GM12878 (cell line): ENCODE results near the gene NAA15. TPM values are rescaled to one million over a fixed set of nuclear protein-coding genes. Genes with fewer than 3 reads are reported as not detected.

Source experiments
- ATAC-seq: fragments of 200-7000 bp; cut with Tn5 transposase; 3 replicates; pipeline ENCODE4 v1.9.1; 2020; ENCODE audit warnings: mild to moderate bottlenecking, moderate library complexity
- BruUV-seq: library from RNA; stranded (reverse); fragments of 400-500 nt; replicated peaks from 2 replicates; lab custom pipeline; 2021; lab: Mats Ljungman, UMichigan
- CTCF ChIA-PET: fragments of 300-600 bp; sonication (Branson Sonifier 250); formaldehyde crosslinking; extraction: SDS; loops from one replicate; lab custom pipeline; 2021; ENCODE audit warnings: inconsistent platforms; lab: Yijun Ruan, JAX
- POLR2A ChIA-PET: fragments of 350-600 bp; formaldehyde crosslinking; extraction: SDS; loops from one replicate; lab custom pipeline; 2021; ENCODE audit warnings: inconsistent platforms; lab: Charles Lee
- RAD21 ChIA-PET: fragments of 300-600 bp; sonication (Branson Sonifier 250); formaldehyde crosslinking; loops from one replicate; lab custom pipeline; 2023; ENCODE audit warnings: antibody characterized with exemption; ENCODE audit not compliant: unreplicated experiment; lab: Charles Lee
- SMC1A ChIA-PET: fragments of 300-600 bp; sonication (Branson Sonifier 250); formaldehyde crosslinking; loops from one replicate; lab custom pipeline; 2023; ENCODE audit not compliant: unreplicated experiment, uncharacterized antibody; lab: Charles Lee
- DNase-seq: peaks from one replicate; pipeline ENCODE4 v3.0.0-alpha.2; 2011; ENCODE audit warnings: low read depth, low spot score
- FAIRE-seq: peaks from 3 replicates; lab custom pipeline; 2011; peaks lifted over from hg19 to GRCh38; lab: Jason Lieb, UNC
- H2AFZ ChIP-seq: 2 replicates; pipeline ENCODE4 v1.6.0; 2011; ENCODE audit warnings: low read depth, low read length, control low read depth; ENCODE audit not compliant: control insufficient read depth
- H3K27ac ChIP-seq: 2 replicates; pipeline ENCODE4 v1.5.1; 2011; ENCODE audit warnings: control low read depth; ENCODE audit not compliant: control insufficient read depth, insufficient read depth
- H3K27me3 ChIP-seq, 2 experiments: replicated peaks in 1 of 2; 2 replicates each; pipeline versions ENCODE4 v1.6.0 to v1.6.1; 2011; ENCODE audit warnings: low read length in 1 of 2; ENCODE audit not compliant: control insufficient read depth in 2 of 2, insufficient read depth in 2 of 2
- H3K36me3 ChIP-seq, 2 experiments: 2 replicates each; pipeline ENCODE4 v1.5.1; 2011; ENCODE audit warnings: low read length in 1 of 2; ENCODE audit not compliant: control insufficient read depth in 2 of 2, insufficient read depth in 2 of 2
- H3K4me1 ChIP-seq: 2 replicates; pipeline ENCODE4 v1.6.1; 2011; ENCODE audit warnings: mild to moderate bottlenecking, low read length, moderate library complexity, mixed read lengths; ENCODE audit not compliant: control insufficient read depth, insufficient read depth
- H3K4me2 ChIP-seq: 2 replicates; pipeline ENCODE4 v1.6.0; 2011; ENCODE audit warnings: control low read depth; ENCODE audit not compliant: control insufficient read depth, insufficient read depth
- H3K4me3 ChIP-seq: fragments of 200-600 bp; sonication (generic); 2 replicates; pipeline ENCODE4 v1.5.1; 2016
- H3K79me2 ChIP-seq: 2 replicates; pipeline ENCODE4 v1.6.0; 2011; ENCODE audit warnings: low read length; ENCODE audit not compliant: control insufficient read depth, insufficient read depth
- H3K9ac ChIP-seq: 2 replicates; pipeline ENCODE4 v1.8.0; 2011; ENCODE audit warnings: low read length, control low read depth, mixed read lengths; ENCODE audit not compliant: control insufficient read depth, insufficient read depth
- H3K9me3 ChIP-seq: replicated peaks from 3 replicates; pipeline ENCODE4 v1.5.1; 2011; ENCODE audit warnings: mild to moderate bottlenecking, low read length; ENCODE audit not compliant: control insufficient read depth, insufficient read depth
- H4K20me1 ChIP-seq: 2 replicates; pipeline ENCODE4 v1.6.0; 2011; ENCODE audit not compliant: control insufficient read depth, insufficient read depth
- DPF2 ChIP-seq: fragments of 450-650 bp; IDR thresholded peaks from 2 replicates; pipeline ENCODE4 v1.6.1; 2017; ENCODE audit warnings: mild to moderate bottlenecking
- EED ChIP-seq: sonication (generic); IDR thresholded peaks from 2 replicates; pipeline ENCODE4 v1.6.1; 2016; ENCODE audit warnings: antibody characterized with exemption, low read depth
- GABPA ChIP-seq: IDR thresholded peaks from 2 replicates; pipeline ENCODE4 v1.6.1; 2014; ENCODE audit warnings: antibody characterized with exemption, low read depth, mild to moderate bottlenecking, inconsistent platforms
- HDAC2 ChIP-seq: fragments of 200-600 bp; sonication (generic); IDR thresholded peaks from 2 replicates; pipeline ENCODE4 v1.6.1; 2017
- NKRF ChIP-seq: fragments of 450-650 bp; conservative IDR thresholded peaks from 2 replicates; pipeline ENCODE4 v1.6.1; 2017; ENCODE audit warnings: mild to moderate bottlenecking, moderate library complexity
- NR2C1 ChIP-seq: fragments of 450-650 bp; IDR thresholded peaks from 2 replicates; pipeline ENCODE4 v1.6.1; 2017; ENCODE audit warnings: antibody characterized with exemption, mild to moderate bottlenecking, moderate library complexity
- PML ChIP-seq: IDR thresholded peaks from 2 replicates; pipeline ENCODE4 v1.6.1; 2012; ENCODE audit warnings: low read length, inconsistent platforms
- POLR2A ChIP-seq: IDR thresholded peaks from 2 replicates; pipeline ENCODE4 v1.6.1; 2011; ENCODE audit warnings: low read depth, mild to moderate bottlenecking, low read length
- POLR2AphosphoS5 ChIP-seq: IDR thresholded peaks from 2 replicates; pipeline ENCODE4 v1.6.1; 2011; ENCODE audit warnings: mild to moderate bottlenecking, low read length, inconsistent platforms
- RELA ChIP-seq: fragments of 450-650 bp; IDR thresholded peaks from 2 replicates; pipeline ENCODE4 v1.8.0; 2014; ENCODE audit warnings: borderline replicate concordance; ENCODE audit not compliant: partially characterized antibody
- RFX5 ChIP-seq: IDR thresholded peaks from 2 replicates; pipeline ENCODE4 v1.6.1; 2011; ENCODE audit warnings: low read depth, low read length, improper control_type of control experiment
- WGBS: methylation state at CpG from one replicate; pipeline ENCODE4 v1.1.6; 2016; ENCODE audit warnings: low lambda C conversion rate; ENCODE audit not compliant: insufficient replicate concordance, insufficient coverage; ENCODE audit errors: missing lambda C conversion rate; 5-methylcytosine and 5-hydroxymethylcytosine counted together
- in situ Hi-C: fragments of 300-500 bp; cut with MboI; formaldehyde crosslinking; loops from 9 replicates; pipeline ENCODE4 v1.14.3; 2018; ENCODE audit warnings: mixed read lengths
- intact Hi-C: fragments of 100-400 bp; cut with micrococcal nuclease; formaldehyde crosslinking; loops from one replicate; pipeline ENCODE4 v1.14.2; 2022; ENCODE audit not compliant: unreplicated experiment
- polyA plus RNA-seq, 11 experiments: library from polyadenylated mRNA; depleted of rRNA in 4 of 11; unstranded in 6 of 11; stranded (reverse) in 5 of 11; fragments of >200 nt; fragmentation: Nextera tagmentation in 4 of 11; fragmentation: Illumina TruSeq in 1 of 11; extraction: Ambion mirVana in 4 of 11; extraction: Trizol in 1 of 11; gene quantifications; 1 replicate in 1 of 11; 2 replicates in 10 of 11; pipeline versions ENCODE4 v1.2.1 to v1.2.3, GENCODE V29; 2011 to 2016; ENCODE audit warnings: inconsistent platforms in 2 of 11, missing spikeins in 2 of 11, low read depth in 1 of 11
- total RNA-seq, 4 experiments: library from RNA; depleted of rRNA in 3 of 4; stranded (reverse); fragments of >200 nt in 3 of 4; fragmentation: Illumina TruSeq in 1 of 4; extraction: Trizol in 1 of 4; gene quantifications; 2 replicates each; pipeline versions ENCODE4 v1.2.1 to v1.2.3, GENCODE V29; 2013 to 2021
- TF ChIP-seq, protein P1 (sequence below): IDR thresholded peaks from 2 replicates; pipeline ENCODE4 v1.6.1; 2011; ENCODE audit warnings: low read depth, mild to moderate bottlenecking, low read length, moderate library complexity, borderline replicate concordance; ENCODE audit errors: extremely low read depth
- TF ChIP-seq, protein P2 (sequence below): fragments of 450-650 bp; IDR thresholded peaks from 2 replicates; pipeline ENCODE4 v1.6.1; 2014; ENCODE audit warnings: mild to moderate bottlenecking
- TF ChIP-seq, protein P3 (sequence below): fragments of 450-650 bp; IDR thresholded peaks from 2 replicates; pipeline ENCODE4 v1.6.1; 2017; ENCODE audit warnings: mild to moderate bottlenecking, moderate library complexity

NAA15 gene
- total and polyA plus RNA-seq, 10 of the 15 experiments (the other 5 are each of a cell fraction or from before 2014, with no cell fraction given), result 24.3 to 93.1 (median 51.9) TPM

DNA sequence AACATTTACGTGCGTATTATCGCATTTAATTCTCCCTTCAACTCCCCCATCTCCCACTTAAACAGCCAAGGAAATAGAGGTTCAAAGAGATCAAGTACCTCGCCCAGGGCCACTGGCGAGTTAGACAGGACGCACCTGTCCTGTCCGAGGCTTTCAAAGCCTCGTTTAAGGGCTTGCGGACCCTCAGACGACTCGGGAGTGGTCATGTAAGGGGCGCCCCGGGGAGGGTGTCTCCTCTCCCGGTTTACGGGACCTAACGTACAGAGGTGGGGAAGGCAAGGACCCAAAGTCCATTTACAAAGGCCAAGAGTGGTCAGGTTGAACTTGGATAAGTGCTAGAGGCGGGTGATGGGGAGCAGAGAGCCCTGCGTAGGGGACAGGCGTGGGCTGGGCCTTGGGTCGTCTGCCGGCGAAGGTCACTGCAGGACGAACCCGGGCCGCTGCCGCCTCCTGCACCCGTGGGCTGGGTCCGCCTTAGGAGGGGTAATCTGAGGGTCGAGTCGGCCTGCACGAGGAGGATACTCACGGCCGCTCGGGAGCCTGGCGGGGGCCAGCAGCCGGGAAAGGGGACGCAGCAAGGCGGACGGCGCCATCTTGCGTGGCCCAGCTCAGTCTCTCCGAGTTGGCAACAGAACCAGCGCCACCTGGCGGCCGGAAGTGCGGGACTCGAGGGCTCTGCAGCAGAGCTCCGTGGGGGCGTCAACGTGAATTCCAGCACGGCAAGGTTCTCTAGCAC, 5.9 kb upstream of the NAA15 start:
- Histone ChIP-seq H3K9ac (peak overlapping the region; percentile 95), H2AFZ (peak overlapping the region; percentile 97), H3K4me3 (peak overlapping the region; percentile 93), H3K4me2 (peak overlapping the region; percentile 68), H3K9me3 (no peaks in the 10 kb centered on the region), H3K36me3 (peaks cover 0 to 4% of the 10 kb centered on the region in 2 experiments; a peak in 1 of 4 replicates), H3K27ac (peak overlapping the region; percentile 94), H4K20me1 (no peaks in the 10 kb centered on the region), H3K4me1 (peaks cover 16% of the 10 kb centered on the region; the same call in 1 of the 2 replicates), H3K27me3 (no peaks in the 10 kb centered on the region), H3K79me2 (peaks cover 12% of the 10 kb centered on the region)
- FAIRE-seq, result peak; percentile 70
- ChIA-PET POLR2A (interaction anchor here (0.5 to 3.1 kb wide), 12 partner anchors 10 to 277 kb away, joined by 3 to 11 read pairs (median 5); partner anchors contain the start of gene ELF2), RAD21 (interaction anchor here (0.6 to 4.2 kb wide), 32 partner anchors 13 to 265 kb away, joined by 3 to 32 read pairs (median 4); partner anchors contain the start of gene ELF2), SMC1A (interaction anchor here (0.7 to 3.9 kb wide), 38 partner anchors 10 to 264 kb away, joined by 3 to 28 read pairs (median 5); partner anchors contain the start of gene ELF2), CTCF (interaction anchor here (0.6 to 4.1 kb wide), 52 partner anchors 10 to 280 kb away, joined by 3 to 53 read pairs (median 5); partner anchors contain the start of genes MGARP and NOCT)
- intact Hi-C loops (loop anchor here (1.0 to 2.0 kb wide), 5 partner anchors 29 to 265 kb away; no protein-coding TSS in a partner anchor), in situ Hi-C loops (loop anchor here (5.0 kb wide), 2 partner anchors 108 to 263 kb away; no protein-coding TSS in a partner anchor)
- WGBS, result under 1% methylated on average over 51 of the region's 51 CpGs
- DNase-seq, result peak; percentile 56
- TSS peak; percentile 80 for BruUV-seq
- peak; percentile 97 for ATAC-seq
- TF ChIP-seq RELA, result peak; percentile 19
- TF ChIP-seq RFX5, result peak; percentile 55; the same call in 1 of the 2 replicates
- peak; percentile 66; the same call in 1 of the 2 replicates for TF ChIP-seq GABPA
- TF ChIP-seq POLR2AphosphoS5, result peak; percentile 75
- TF ChIP-seq, protein P1, sequence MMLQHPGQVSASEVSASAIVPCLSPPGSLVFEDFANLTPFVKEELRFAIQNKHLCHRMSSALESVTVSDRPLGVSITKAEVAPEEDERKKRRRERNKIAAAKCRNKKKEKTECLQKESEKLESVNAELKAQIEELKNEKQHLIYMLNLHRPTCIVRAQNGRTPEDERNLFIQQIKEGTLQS, result no peak
- no peak for TF ChIP-seq NR2C1
- TF ChIP-seq, protein P2, sequence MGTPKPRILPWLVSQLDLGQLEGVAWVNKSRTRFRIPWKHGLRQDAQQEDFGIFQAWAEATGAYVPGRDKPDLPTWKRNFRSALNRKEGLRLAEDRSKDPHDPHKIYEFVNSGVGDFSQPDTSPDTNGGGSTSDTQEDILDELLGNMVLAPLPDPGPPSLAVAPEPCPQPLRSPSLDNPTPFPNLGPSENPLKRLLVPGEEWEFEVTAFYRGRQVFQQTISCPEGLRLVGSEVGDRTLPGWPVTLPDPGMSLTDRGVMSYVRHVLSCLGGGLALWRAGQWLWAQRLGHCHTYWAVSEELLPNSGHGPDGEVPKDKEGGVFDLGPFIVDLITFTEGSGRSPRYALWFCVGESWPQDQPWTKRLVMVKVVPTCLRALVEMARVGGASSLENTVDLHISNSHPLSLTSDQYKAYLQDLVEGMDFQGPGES, result 0 out of 2 replicates have a peak, but pooled peaks have one; percentile 13
- peak; percentile 48; the same call in 1 of the 2 replicates for TF ChIP-seq EED
- peak; percentile 49; the same call in 1 of the 2 replicates for TF ChIP-seq NKRF
- no peak for TF ChIP-seq HDAC2
- TF ChIP-seq, protein P3, sequence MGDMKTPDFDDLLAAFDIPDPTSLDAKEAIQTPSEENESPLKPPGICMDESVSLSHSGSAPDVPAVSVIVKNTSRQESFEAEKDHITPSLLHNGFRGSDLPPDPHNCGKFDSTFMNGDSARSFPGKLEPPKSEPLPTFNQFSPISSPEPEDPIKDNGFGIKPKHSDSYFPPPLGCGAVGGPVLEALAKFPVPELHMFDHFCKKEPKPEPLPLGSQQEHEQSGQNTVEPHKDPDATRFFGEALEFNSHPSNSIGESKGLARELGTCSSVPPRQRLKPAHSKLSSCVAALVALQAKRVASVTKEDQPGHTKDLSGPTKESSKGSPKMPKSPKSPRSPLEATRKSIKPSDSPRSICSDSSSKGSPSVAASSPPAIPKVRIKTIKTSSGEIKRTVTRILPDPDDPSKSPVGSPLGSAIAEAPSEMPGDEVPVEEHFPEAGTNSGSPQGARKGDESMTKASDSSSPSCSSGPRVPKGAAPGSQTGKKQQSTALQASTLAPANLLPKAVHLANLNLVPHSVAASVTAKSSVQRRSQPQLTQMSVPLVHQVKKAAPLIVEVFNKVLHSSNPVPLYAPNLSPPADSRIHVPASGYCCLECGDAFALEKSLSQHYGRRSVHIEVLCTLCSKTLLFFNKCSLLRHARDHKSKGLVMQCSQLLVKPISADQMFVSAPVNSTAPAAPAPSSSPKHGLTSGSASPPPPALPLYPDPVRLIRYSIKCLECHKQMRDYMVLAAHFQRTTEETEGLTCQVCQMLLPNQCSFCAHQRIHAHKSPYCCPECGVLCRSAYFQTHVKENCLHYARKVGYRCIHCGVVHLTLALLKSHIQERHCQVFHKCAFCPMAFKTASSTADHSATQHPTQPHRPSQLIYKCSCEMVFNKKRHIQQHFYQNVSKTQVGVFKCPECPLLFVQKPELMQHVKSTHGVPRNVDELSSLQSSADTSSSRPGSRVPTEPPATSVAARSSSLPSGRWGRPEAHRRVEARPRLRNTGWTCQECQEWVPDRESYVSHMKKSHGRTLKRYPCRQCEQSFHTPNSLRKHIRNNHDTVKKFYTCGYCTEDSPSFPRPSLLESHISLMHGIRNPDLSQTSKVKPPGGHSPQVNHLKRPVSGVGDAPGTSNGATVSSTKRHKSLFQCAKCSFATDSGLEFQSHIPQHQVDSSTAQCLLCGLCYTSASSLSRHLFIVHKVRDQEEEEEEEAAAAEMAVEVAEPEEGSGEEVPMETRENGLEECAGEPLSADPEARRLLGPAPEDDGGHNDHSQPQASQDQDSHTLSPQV, result 0 out of 2 replicates have a peak, but pooled peaks have one; percentile 16
- 0 out of 2 replicates have a peak, but pooled peaks have one; percentile 0 for TF ChIP-seq PML
- TF ChIP-seq DPF2, result peak; percentile 69
- TF ChIP-seq POLR2A, result peak; percentile 97
